K562 (cell line): ENCODE results near the gene MRPL4. TPM values are rescaled to one million over a fixed set of nuclear protein-coding genes. Genes with fewer than 3 reads are reported as not detected.

Experiments
- ATF1 ChIP-seq, 2 experiments: fragments of 450-650 bp in 1 of 2; IDR thresholded peaks; 2 replicates each; pipeline ENCODE4 v1.6.1; 2016; ENCODE audit warnings: missing compliant biosample characterization in 1 of 2, missing genetic modification characterization in 1 of 2
- BHLHE40 ChIP-seq: IDR thresholded peaks from 2 replicates; pipeline ENCODE4 v1.6.1; 2011; ENCODE audit warnings: low read length, improper control_type of control experiment
- HLTF ChIP-seq: fragments of 450-650 bp; IDR thresholded peaks from 2 replicates; pipeline ENCODE4 v1.6.1; 2016
- ILF3 ChIP-seq: fragments of 450-650 bp; IDR thresholded peaks from 2 replicates; pipeline ENCODE4 v1.6.1; 2018; ENCODE audit warnings: antibody characterized with exemption, mild to moderate bottlenecking, moderate library complexity, borderline replicate concordance
- JUN ChIP-seq, 2 experiments: sonication (generic) in 1 of 2; formaldehyde crosslinking in 1 of 2; IDR thresholded peaks; 2 replicates each; pipeline versions ENCODE4 v1.6.1 to v1.8.0; 2012 to 2022; ENCODE audit warnings: borderline replicate concordance in 2 of 2, mild to moderate bottlenecking in 2 of 2, improper control_type of control experiment in 1 of 2, low read depth in 1 of 2, low read length in 1 of 2, missing genetic modification reagents in 1 of 2
- MCM5 ChIP-seq: fragments of 450-650 bp; IDR thresholded peaks from 2 replicates; pipeline ENCODE4 v1.6.1; 2016; ENCODE audit warnings: low read depth
- NR2C2 ChIP-seq, 2 experiments: fragments of 200-800 bp in 1 of 2; sonication (Bioruptor generic) in 1 of 2; sonication (generic) in 1 of 2; formaldehyde crosslinking in 1 of 2; IDR thresholded peaks; 2 replicates each; pipeline versions ENCODE4 v1.6.1 to v1.8.0; 2016 to 2022; ENCODE audit warnings: mild to moderate bottlenecking in 1 of 2, missing compliant biosample characterization in 1 of 2, missing genetic modification characterization in 1 of 2, missing genetic modification reagents in 1 of 2
- SRSF7 ChIP-seq: fragments of 200-400 bp; formaldehyde crosslinking; optimal IDR thresholded peaks from 2 replicates; pipeline ENCODE3; 2017; ENCODE audit warnings: mild to moderate bottlenecking, low read depth, low read length
- TAL1 ChIP-seq: fragments of 450-650 bp; IDR thresholded peaks from 2 replicates; pipeline ENCODE4 v1.6.1; 2016; ENCODE audit warnings: mild to moderate bottlenecking
- TFAM ChIP-seq: fragments of 250-450 bp; sonication (Bioruptor Pico); conservative IDR thresholded peaks from 2 replicates; pipeline ENCODE4 v1.5.0; 2021; ENCODE audit warnings: mild to moderate bottlenecking, moderate library complexity
- ZNF12 ChIP-seq: sonication (generic); formaldehyde crosslinking; IDR thresholded peaks from 2 replicates; pipeline ENCODE4 v1.4.0; 2020; ENCODE audit warnings: mild to moderate bottlenecking, missing genetic modification reagents
- ZNF316 ChIP-seq: fragments of 450-650 bp; IDR thresholded peaks from 2 replicates; pipeline ENCODE4 v1.6.1; 2016
- polyA plus RNA-seq, 8 experiments: library from polyadenylated mRNA; depleted of rRNA in 4 of 8; stranded (reverse) in 5 of 8; unstranded in 3 of 8; fragments of >200 nt; fragmentation: Nextera tagmentation in 2 of 8; fragmentation: Illumina TruSeq in 1 of 8; extraction: Ambion mirVana in 2 of 8; extraction: Trizol in 1 of 8; gene quantifications; 2 replicates each; pipeline versions ENCODE4 v1.2.1 to v1.2.3, GENCODE V29; 2011 to 2014; ENCODE audit warnings: inconsistent platforms in 1 of 8, missing spikeins in 1 of 8
- total RNA-seq, 7 experiments: library from RNA; depleted of rRNA in 6 of 7; stranded (reverse); fragments of >200 nt in 6 of 7; fragmentation: Illumina TruSeq in 2 of 7; extraction: Trizol in 2 of 7; gene quantifications; 2 replicates each; pipeline versions ENCODE4 v1.2.1 to v1.2.3, GENCODE V29; 2011 to 2021; ENCODE audit warnings: low replicate concordance in 1 of 7
- TF ChIP-seq, protein P1 (sequence below): fragments of 450-650 bp; formaldehyde crosslinking; IDR thresholded peaks from 2 replicates; pipeline ENCODE4 v1.4.0; 2022; ENCODE audit warnings: mild to moderate bottlenecking, moderate library complexity
- TF ChIP-seq, protein P2 (sequence below): sonication (generic); formaldehyde crosslinking; IDR thresholded peaks from 2 replicates; pipeline ENCODE4 v1.9.0; 2022; ENCODE audit warnings: mild to moderate bottlenecking, missing genetic modification reagents
- TF ChIP-seq, protein P3 (sequence below): fragments of 250-450 bp; sonication (Bioruptor Pico); IDR thresholded peaks from 2 replicates; pipeline ENCODE4 v1.5.0; 2021; ENCODE audit warnings: mild to moderate bottlenecking, borderline replicate concordance
- TF ChIP-seq, protein P4 (sequence below), 2 experiments: fragments of 450-650 bp in 1 of 2; sonication (generic) in 1 of 2; formaldehyde crosslinking in 1 of 2; IDR thresholded peaks in 1 of 2; conservative IDR thresholded peaks in 1 of 2; 2 replicates each; pipeline versions ENCODE4 v1.6.1 to v1.8.1; 2016 to 2023; ENCODE audit warnings: mild to moderate bottlenecking in 2 of 2, moderate library complexity in 2 of 2, inconsistent platforms in 1 of 2, missing genetic modification reagents in 1 of 2
- TF ChIP-seq, protein P5 (sequence below): fragments of 450-650 bp; formaldehyde crosslinking; IDR thresholded peaks from 2 replicates; pipeline ENCODE4 v1.4.0; 2020; ENCODE audit warnings: mild to moderate bottlenecking, mixed read lengths

Gene MRPL4
- total and polyA plus RNA-seq, 9 of the 15 experiments (the other 6 are each of a cell fraction or from before 2014, with no cell fraction given), result 1.4 to 239 (median 64.9) TPM

DNA sequence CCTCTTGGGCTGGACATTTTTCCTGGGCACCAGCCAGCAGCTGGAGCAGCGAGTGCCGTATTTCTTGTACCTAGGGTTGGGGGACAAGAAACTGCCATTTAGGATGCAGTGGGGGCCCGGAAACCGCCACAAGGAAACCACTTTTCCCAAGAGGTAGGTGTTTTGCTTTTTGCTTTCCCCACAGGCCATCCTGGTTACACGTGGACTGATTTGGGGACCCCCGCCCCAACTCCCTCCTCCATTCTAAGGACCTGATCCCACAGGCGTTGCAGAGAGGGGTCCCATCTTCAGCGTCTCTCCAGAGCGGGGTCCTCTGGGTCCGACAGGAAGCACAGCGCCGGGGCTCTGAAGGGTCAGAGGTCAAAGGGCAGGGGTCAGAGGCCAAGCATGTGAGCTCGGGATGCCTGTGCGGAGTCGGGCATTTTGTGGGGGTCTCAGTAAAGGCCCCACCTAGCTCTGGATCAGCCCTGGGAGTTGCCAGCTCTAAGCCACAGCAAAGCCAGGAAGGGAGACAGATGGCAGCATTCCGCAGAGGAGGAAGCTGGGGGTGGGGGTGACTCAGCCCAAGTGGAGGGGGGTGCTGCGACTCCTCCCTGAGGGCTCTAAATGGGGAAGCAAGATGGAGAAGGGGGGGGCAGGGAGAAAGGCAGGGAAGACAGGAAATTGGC lies 53.3 kb downstream of the MRPL4 start (continued):
- TF ChIP-seq, protein P1, sequence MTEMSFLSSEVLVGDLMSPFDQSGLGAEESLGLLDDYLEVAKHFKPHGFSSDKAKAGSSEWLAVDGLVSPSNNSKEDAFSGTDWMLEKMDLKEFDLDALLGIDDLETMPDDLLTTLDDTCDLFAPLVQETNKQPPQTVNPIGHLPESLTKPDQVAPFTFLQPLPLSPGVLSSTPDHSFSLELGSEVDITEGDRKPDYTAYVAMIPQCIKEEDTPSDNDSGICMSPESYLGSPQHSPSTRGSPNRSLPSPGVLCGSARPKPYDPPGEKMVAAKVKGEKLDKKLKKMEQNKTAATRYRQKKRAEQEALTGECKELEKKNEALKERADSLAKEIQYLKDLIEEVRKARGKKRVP (CRISPR knock-in tag), result no peak
- TF ChIP-seq, protein P2, sequence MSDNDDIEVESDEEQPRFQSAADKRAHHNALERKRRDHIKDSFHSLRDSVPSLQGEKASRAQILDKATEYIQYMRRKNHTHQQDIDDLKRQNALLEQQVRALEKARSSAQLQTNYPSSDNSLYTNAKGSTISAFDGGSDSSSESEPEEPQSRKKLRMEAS (CRISPR knock-in tag), result no peak
- TF ChIP-seq ZNF316, result no peak
- TF ChIP-seq ATF1 (CRISPR knock-in tag; IDR thresholded peaks at IDR 0.05), result no peak
- TF ChIP-seq ATF1 (tag; IDR thresholded peaks at IDR 0.05), result no peak
- TF ChIP-seq TAL1, result no peak
- TF ChIP-seq, protein P3, sequence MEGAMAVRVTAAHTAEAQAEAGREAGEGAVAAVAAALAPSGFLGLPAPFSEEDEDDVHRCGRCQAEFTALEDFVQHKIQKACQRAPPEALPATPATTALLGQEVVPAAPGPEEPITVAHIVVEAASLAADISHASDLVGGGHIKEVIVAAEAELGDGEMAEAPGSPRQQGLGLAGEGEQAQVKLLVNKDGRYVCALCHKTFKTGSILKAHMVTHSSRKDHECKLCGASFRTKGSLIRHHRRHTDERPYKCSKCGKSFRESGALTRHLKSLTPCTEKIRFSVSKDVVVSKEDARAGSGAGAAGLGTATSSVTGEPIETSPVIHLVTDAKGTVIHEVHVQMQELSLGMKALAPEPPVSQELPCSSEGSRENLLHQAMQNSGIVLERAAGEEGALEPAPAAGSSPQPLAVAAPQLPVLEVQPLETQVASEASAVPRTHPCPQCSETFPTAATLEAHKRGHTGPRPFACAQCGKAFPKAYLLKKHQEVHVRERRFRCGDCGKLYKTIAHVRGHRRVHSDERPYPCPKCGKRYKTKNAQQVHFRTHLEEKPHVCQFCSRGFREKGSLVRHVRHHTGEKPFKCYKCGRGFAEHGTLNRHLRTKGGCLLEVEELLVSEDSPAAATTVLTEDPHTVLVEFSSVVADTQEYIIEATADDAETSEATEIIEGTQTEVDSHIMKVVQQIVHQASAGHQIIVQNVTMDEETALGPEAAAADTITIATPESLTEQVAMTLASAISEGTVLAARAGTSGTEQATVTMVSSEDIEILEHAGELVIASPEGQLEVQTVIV (CRISPR knock-in tag), result no peak
- no peak for TF ChIP-seq TFAM (CRISPR knock-in tag)
- TF ChIP-seq ILF3, result no peak
- no peak for TF ChIP-seq JUN (IDR thresholded peaks at IDR 0.05; ENCODE audit: borderline replicate concordance, low read depth, low read length)
- TF ChIP-seq JUN (CRISPR knock-in tag; IDR thresholded peaks at IDR 0.05; ENCODE audit: borderline replicate concordance), result no peak
- TF ChIP-seq BHLHE40, result no peak
- TF ChIP-seq NR2C2 (CRISPR knock-in tag; IDR thresholded peaks at IDR 0.05), result peak; percentile 98
- TF ChIP-seq NR2C2 (tag; IDR thresholded peaks at IDR 0.05), result peak; percentile 97
- TF ChIP-seq, protein P4, sequence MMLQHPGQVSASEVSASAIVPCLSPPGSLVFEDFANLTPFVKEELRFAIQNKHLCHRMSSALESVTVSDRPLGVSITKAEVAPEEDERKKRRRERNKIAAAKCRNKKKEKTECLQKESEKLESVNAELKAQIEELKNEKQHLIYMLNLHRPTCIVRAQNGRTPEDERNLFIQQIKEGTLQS (IDR thresholded peaks at IDR 0.05), result peak; percentile 63
- TF ChIP-seq, protein P4 (CRISPR knock-in tag; conservative IDR thresholded peaks at IDR 0.05), result no peak
- no peak for TF ChIP-seq ZNF12 (CRISPR knock-in tag)
- TF ChIP-seq HLTF, result no peak
- TF ChIP-seq MCM5, result no peak
- TF ChIP-seq, protein P5, sequence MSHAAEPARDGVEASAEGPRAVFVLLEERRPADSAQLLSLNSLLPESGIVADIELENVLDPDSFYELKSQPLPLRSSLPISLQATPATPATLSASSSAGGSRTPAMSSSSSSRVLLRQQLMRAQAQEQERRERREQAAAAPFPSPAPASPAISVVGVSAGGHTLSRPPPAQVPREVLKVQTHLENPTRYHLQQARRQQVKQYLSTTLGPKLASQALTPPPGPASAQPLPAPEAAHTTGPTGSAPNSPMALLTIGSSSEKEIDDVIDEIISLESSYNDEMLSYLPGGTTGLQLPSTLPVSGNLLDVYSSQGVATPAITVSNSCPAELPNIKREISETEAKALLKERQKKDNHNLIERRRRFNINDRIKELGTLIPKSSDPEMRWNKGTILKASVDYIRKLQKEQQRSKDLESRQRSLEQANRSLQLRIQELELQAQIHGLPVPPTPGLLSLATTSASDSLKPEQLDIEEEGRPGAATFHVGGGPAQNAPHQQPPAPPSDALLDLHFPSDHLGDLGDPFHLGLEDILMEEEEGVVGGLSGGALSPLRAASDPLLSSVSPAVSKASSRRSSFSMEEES, result no peak
- TF ChIP-seq SRSF7, result no peak
